HCT116 (cell line): ENCODE measurements around the gene CDC42BPA. TPM values are rescaled to one million over a fixed set of nuclear protein-coding genes. Genes with fewer than 3 reads are reported as not detected.

Source experiments
- ATAC-seq: fragments of 200-7000 bp; cut with Tn5 transposase; 2 replicates; pipeline ENCODE4 v1.9.1; 2020; ENCODE audit warnings: mild to moderate bottlenecking, moderate library complexity
- BruUV-seq: library from RNA; stranded (reverse); fragments of 400-500 nt; replicated peaks from 2 replicates; lab custom pipeline; 2021; lab: Mats Ljungman, UMichigan
- CTCF ChIA-PET: fragments of 300-600 bp; sonication (Branson Sonifier 250); formaldehyde crosslinking; loops from one replicate; lab custom pipeline; 2021; ENCODE audit warnings: antibody characterized with exemption; lab: Charles Lee
- POLR2A ChIA-PET: fragments of 300-600, 350-600 bp; sonication (Branson Sonifier 250); formaldehyde crosslinking; loops from one replicate; lab custom pipeline; 2021; ENCODE audit warnings: antibody characterized with exemption; lab: Charles Lee
- RAD21 ChIA-PET, 2 experiments: fragments of 300-600 bp; sonication (Branson Sonifier 250); formaldehyde crosslinking; loops; one replicate each; lab custom pipeline; 2023; ENCODE audit warnings: low total read pairs in 2 of 2; ENCODE audit not compliant: uncharacterized antibody in 2 of 2, unreplicated experiment in 2 of 2, low non-redundant PET in 1 of 2; lab: Charles Lee
- DNase-seq: peaks from one replicate; pipeline ENCODE4 v3.0.0-alpha.2; 2010; ENCODE audit warnings: low read depth, low spot score
- H2AFZ ChIP-seq: fragments of 200-600 bp; shearing (Covaris generic), sonication (generic); 2 replicates; pipeline ENCODE4 v1.6.1; 2017; ENCODE audit warnings: low read depth, mixed run types, mixed read lengths, antibody characterized with exemption, low read length; ENCODE audit not compliant: poor library complexity, severe bottlenecking
- H3K27ac ChIP-seq: 2 replicates; pipeline ENCODE4 v1.5.1; 2012; ENCODE audit warnings: low read depth, low read length
- H3K27me3 ChIP-seq: fragments of 200-600 bp; sonication (generic); 2 replicates; pipeline ENCODE4 v1.6.1; 2016; ENCODE audit warnings: mixed run types, low read length, mixed read lengths; ENCODE audit not compliant: insufficient read depth
- H3K36me3 ChIP-seq, 2 experiments: fragments of 200-500 bp in 1 of 2; fragments of 200-600 bp in 1 of 2; sonication (Bioruptor generic) in 1 of 2; sonication (generic) in 1 of 2; 2 replicates each; pipeline versions ENCODE4 v1.5.1 to v1.6.1; 2014 to 2016; ENCODE audit warnings: low read length in 2 of 2, inconsistent platforms in 1 of 2, mixed read lengths in 1 of 2, mixed run types in 1 of 2; ENCODE audit not compliant: insufficient read depth in 2 of 2, control insufficient read depth in 1 of 2
- H3K4me1 ChIP-seq, 2 experiments: fragments of 200-600 bp in 1 of 2; sonication (generic) in 1 of 2; 2 replicates each; pipeline versions ENCODE4 v1.5.1 to v1.6.1; 2012 to 2017; ENCODE audit warnings: low read length in 2 of 2, inconsistent platforms in 1 of 2, mild to moderate bottlenecking in 1 of 2, mixed read lengths in 1 of 2, mixed run types in 1 of 2, moderate library complexity in 1 of 2; ENCODE audit not compliant: insufficient read depth in 2 of 2, control insufficient read depth in 1 of 2
- H3K4me2 ChIP-seq: fragments of 200-600 bp; sonication (generic); 2 replicates; pipeline ENCODE4 v1.6.1; 2017; ENCODE audit warnings: mixed run types, low read length, mixed read lengths
- H3K4me3 ChIP-seq, 2 experiments: fragments of 200-600 bp in 1 of 2; sonication (generic) in 1 of 2; replicated peaks in 1 of 2; 2 replicates each; pipeline ENCODE4 v1.5.1; 2011 to 2016; ENCODE audit warnings: low read length in 2 of 2, control low read depth in 1 of 2, low read depth in 1 of 2, mild to moderate bottlenecking in 1 of 2, mixed read lengths in 1 of 2, mixed run types in 1 of 2
- H3K79me2 ChIP-seq: fragments of 200-600 bp; sonication (generic); 2 replicates; pipeline ENCODE4 v1.6.1; 2017; ENCODE audit warnings: mild to moderate bottlenecking, mixed run types, low read length, moderate library complexity, mixed read lengths; ENCODE audit not compliant: insufficient read depth
- H3K9ac ChIP-seq: fragments of 200-600 bp; sonication (generic); 2 replicates; pipeline ENCODE4 v1.6.1; 2016; ENCODE audit warnings: low read length, mixed read lengths
- H3K9me2 ChIP-seq: fragments of 200-600 bp; sonication (generic), shearing (Covaris generic); 2 replicates; pipeline ENCODE4 v1.6.1; 2017; ENCODE audit warnings: mixed run types, mild to moderate bottlenecking, moderate library complexity; ENCODE audit not compliant: insufficient read depth
- H3K9me3 ChIP-seq, 2 experiments: fragments of 200-500 bp in 1 of 2; fragments of 200-600 bp in 1 of 2; sonication (Bioruptor generic) in 1 of 2; sonication (generic) in 1 of 2; 2 replicates each; pipeline ENCODE4 v1.6.1; 2014 to 2017; ENCODE audit warnings: low read length in 2 of 2, mixed read lengths in 2 of 2, inconsistent platforms in 1 of 2, low read depth in 1 of 2, mild to moderate bottlenecking in 1 of 2, mixed run types in 1 of 2, moderate library complexity in 1 of 2; ENCODE audit not compliant: control insufficient read depth in 1 of 2, insufficient read depth in 1 of 2
- H4K20me1 ChIP-seq: fragments of 200-600 bp; sonication (generic), shearing (Covaris generic); 2 replicates; pipeline ENCODE4 v1.6.1; 2017; ENCODE audit warnings: mixed run types, mild to moderate bottlenecking, moderate library complexity; ENCODE audit not compliant: insufficient read depth
- ATF3 ChIP-seq: IDR thresholded peaks from 2 replicates; pipeline ENCODE4 v1.6.1; 2012
- CBX3 ChIP-seq: IDR thresholded peaks from 2 replicates; pipeline ENCODE4 v1.6.1; 2012; ENCODE audit warnings: low read depth
- CTCF ChIP-seq, 3 experiments: fragments of 200-600 bp in 1 of 3; sonication (generic) in 1 of 3; IDR thresholded peaks in 2 of 3; conservative IDR thresholded peaks in 1 of 3; 2 replicates each; pipeline ENCODE4 v1.5.1; 2012 to 2017; ENCODE audit warnings: low read depth in 2 of 3, low read length in 2 of 3, antibody characterized with exemption in 1 of 3, borderline replicate concordance in 1 of 3, control low read depth in 1 of 3, mild to moderate bottlenecking in 1 of 3, mixed read lengths in 1 of 3, mixed run types in 1 of 3, moderate library complexity in 1 of 3; ENCODE audit not compliant: insufficient read depth in 1 of 3
- EGR1 ChIP-seq: IDR thresholded peaks from 2 replicates; pipeline ENCODE4 v1.6.1; 2012; ENCODE audit warnings: low read depth
- ELF1 ChIP-seq: IDR thresholded peaks from 2 replicates; pipeline ENCODE4 v1.6.1; 2012; ENCODE audit warnings: low read depth, borderline replicate concordance
- FOSL1 ChIP-seq: IDR thresholded peaks from 2 replicates; pipeline ENCODE4 v1.6.1; 2012; ENCODE audit warnings: low read depth
- JUND ChIP-seq: IDR thresholded peaks from 2 replicates; pipeline ENCODE4 v1.6.1; 2012
- MAX ChIP-seq: IDR thresholded peaks from 2 replicates; pipeline ENCODE4 v1.6.1; 2012
- POLR2A ChIP-seq: IDR thresholded peaks from 2 replicates; pipeline ENCODE4 v1.7.0; 2011; ENCODE audit warnings: borderline replicate concordance; ENCODE audit not compliant: insufficient read depth, insufficient read length; ENCODE audit errors: extremely low read depth
- RAD21 ChIP-seq: IDR thresholded peaks from 2 replicates; pipeline ENCODE4 v1.6.1; 2012; ENCODE audit warnings: low read depth, mild to moderate bottlenecking
- SIN3A ChIP-seq: IDR thresholded peaks from 2 replicates; pipeline ENCODE4 v1.6.1; 2012; ENCODE audit warnings: low read depth
- SP1 ChIP-seq: IDR thresholded peaks from 2 replicates; pipeline ENCODE4 v1.6.1; 2012; ENCODE audit warnings: low read depth
- SRF ChIP-seq: IDR thresholded peaks from 2 replicates; pipeline ENCODE4 v1.6.1; 2012; ENCODE audit warnings: low read depth
- TCF7L2 ChIP-seq: IDR thresholded peaks from 2 replicates; pipeline ENCODE4 v1.7.0; 2011; ENCODE audit warnings: borderline replicate concordance, inconsistent platforms; ENCODE audit not compliant: insufficient read depth, insufficient read length; ENCODE audit errors: extremely low read depth
- ZFX ChIP-seq: fragments of 450-650 bp; IDR thresholded peaks from 2 replicates; pipeline ENCODE4 v1.6.1; 2017
- ZNF274 ChIP-seq: fragments of 200-500 bp; sonication (Bioruptor generic); IDR thresholded peaks from 2 replicates; pipeline ENCODE4 v1.6.1; 2014; ENCODE audit warnings: mild to moderate bottlenecking, low read depth, low read length, inconsistent platforms
- intact Hi-C: fragments of 100-400 bp; cut with micrococcal nuclease; formaldehyde crosslinking; loops from 2 replicates; pipeline ENCODE4 v1.10.0; 2022
- total RNA-seq: library from RNA; stranded (reverse); gene quantifications from one replicate; pipeline ENCODE4 v1.2.1, GENCODE V29; 2021; ENCODE audit not compliant: unreplicated experiment

CDC42BPA gene
- total RNA-seq, 1 experiment from 2014 or later: 44.0 TPM

- Histone ChIP-seq H3K9me3 (no peaks in the 10 kb centered on the region), H3K79me2 (peaks cover 58% of the 10 kb centered on the region), H3K9me2 (no peaks in the 10 kb centered on the region), H3K36me3 (no peaks in the 10 kb centered on the region), H3K4me2 (no peak overlapping the region), H3K9ac (no peak overlapping the region), H2AFZ (no peak overlapping the region), H3K4me1 (no peaks in the 10 kb centered on the region), H3K4me3 (no peak overlapping the region), H4K20me1 (no peaks in the 10 kb centered on the region), H3K27me3 (no peaks in the 10 kb centered on the region), H3K27ac (no peak overlapping the region)
- no TSS peak for BruUV-seq
- ChIA-PET CTCF (no interaction called here), POLR2A (no interaction called here), RAD21 (no interaction called here)
- intact Hi-C loops: no loop called here
- no peak for DNase-seq
- ATAC-seq: no peak
- TF ChIP-seq EGR1: no peak
- TF ChIP-seq POLR2A: no peak
- TF ChIP-seq ATF3: no peak
- TF ChIP-seq FOSL1: no peak
- no peak for TF ChIP-seq JUND
- no peak for TF ChIP-seq CTCF (IDR thresholded peaks at IDR 0.05 in 2 of 3, conservative IDR thresholded peaks at IDR 0.05 in 1 of 3; ENCODE audit: borderline replicate concordance in 1 of 3, insufficient read depth in 1 of 3, low read depth in 2 of 3, low read length in 2 of 3)
- no peak for TF ChIP-seq TCF7L2
- no peak for TF ChIP-seq ZFX
- TF ChIP-seq RAD21: no peak
- no peak for TF ChIP-seq ZNF274
- TF ChIP-seq SRF: no peak
- no peak for TF ChIP-seq MAX
- no peak for TF ChIP-seq ELF1
- TF ChIP-seq SP1: no peak
- no peak for TF ChIP-seq SIN3A
- no peak for TF ChIP-seq CBX3
Measured at GRCh38 chr1:227213426-227213825, 104.9 kb downstream of the CDC42BPA start.
